Measurements from ENCODE around the gene GMPPA.
A peak's percentile ranks its signal among the peaks of the same experiment; 100 is the strongest.

The GMPPA gene

DNA sequence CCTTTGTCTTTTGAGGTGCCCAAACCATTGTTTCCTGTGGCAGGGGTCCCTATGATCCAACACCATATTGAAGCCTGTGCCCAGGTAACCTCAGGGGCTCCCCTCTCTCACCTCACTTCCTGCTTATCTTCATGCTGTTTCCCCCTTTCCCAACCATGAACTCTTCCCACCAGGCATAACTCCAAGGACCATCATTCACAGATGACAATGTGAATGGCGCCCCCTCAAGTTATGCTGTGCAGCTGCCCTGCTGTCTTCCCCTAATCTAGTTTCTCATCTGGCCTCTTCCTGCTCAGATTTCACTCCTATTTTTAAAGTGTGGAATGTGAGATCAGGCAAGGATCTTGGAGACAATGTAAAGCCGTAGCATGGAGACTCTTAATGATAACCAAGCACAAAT lies 1.4 kb downstream of the GMPPA start:
- Mint-ChIP-seq H3K4me1 (ENCODE audit: low read depth) (peaks cover 42% of the 10 kb centered on the region), H3K4me3 (peak overlapping the region; percentile 84), H3K9me3 (no peaks in the 10 kb centered on the region), H3K27me3 (peaks cover 35% of the 10 kb centered on the region), H3K27ac (no peak overlapping the region), H3K36me3 (ENCODE audit: low read depth) (peaks cover 50% of the 10 kb centered on the region)
- DNase-seq: no peak

- H3K36me3 Mint-ChIP-seq (ENCODE audit: low read depth): peaks cover 68% of the 10 kb centered on the region
- no peak overlapping the region for H3K4me3 Mint-ChIP-seq
Observed at GRCh38 chr2:219501849-219502248, 3.2 kb downstream of the GMPPA start.

GRCh38 chr2:219502618-219503017 lies 3.9 kb downstream of the GMPPA start:
- Mint-ChIP-seq H3K27me3 (peaks cover 13% of the 10 kb centered on the region), H3K27ac (no peak overlapping the region), H3K4me1 (ENCODE audit: low read depth) (peaks cover 30% of the 10 kb centered on the region), H3K36me3 (ENCODE audit: low read depth) (peaks cover 72% of the 10 kb centered on the region), H3K9me3 (no peaks in the 10 kb centered on the region), H3K4me3 (no peak overlapping the region)
- DNase-seq: no peak

More at GRCh38 chr2:219501849-219502248, 3.2 kb downstream of the GMPPA start:
- Mint-ChIP-seq H3K4me1 (ENCODE audit: low read depth) (peaks cover 36% of the 10 kb centered on the region), H3K27ac (no peak overlapping the region), H3K9me3 (no peaks in the 10 kb centered on the region), H3K27me3 (peaks cover 17% of the 10 kb centered on the region)
- no peak for DNase-seq

GRCh38 chr2:219505585-219505984 lies 6.9 kb downstream of the GMPPA start:
- no peaks in the 10 kb centered on the region for H3K9me3 Mint-ChIP-seq
- peaks cover 27% of the 10 kb centered on the region for H3K27me3 Mint-ChIP-seq
- DNase-seq: no peak
- H3K36me3 Mint-ChIP-seq (ENCODE audit: low read depth): peaks cover 64% of the 10 kb centered on the region
- H3K27ac Mint-ChIP-seq: no peak overlapping the region
- no peak overlapping the region for H3K4me3 Mint-ChIP-seq
- peaks cover 16% of the 10 kb centered on the region for H3K4me1 Mint-ChIP-seq (ENCODE audit: low read depth)

GRCh38 chr2:219506153-219506801 lies 7.6 kb downstream of the GMPPA start:
- H3K4me1 Mint-ChIP-seq (ENCODE audit: low read depth): peaks cover 14% of the 10 kb centered on the region
- peaks cover 33% of the 10 kb centered on the region for H3K27me3 Mint-ChIP-seq
- no peak for DNase-seq
- no peak overlapping the region for H3K4me3 Mint-ChIP-seq
- peaks cover 62% of the 10 kb centered on the region for H3K36me3 Mint-ChIP-seq (ENCODE audit: low read depth)
- H3K9me3 Mint-ChIP-seq: no peaks in the 10 kb centered on the region
- H3K27ac Mint-ChIP-seq: no peak overlapping the region

- no peak overlapping the region for H3K27ac Mint-ChIP-seq
- no peaks in the 10 kb centered on the region for H3K9me3 Mint-ChIP-seq
- DNase-seq: no peak
- peaks cover 55% of the 10 kb centered on the region for H3K36me3 Mint-ChIP-seq (ENCODE audit: low read depth)
- H3K4me3 Mint-ChIP-seq: no peak overlapping the region
- peaks cover 39% of the 10 kb centered on the region for H3K27me3 Mint-ChIP-seq
- peaks cover 11% of the 10 kb centered on the region for H3K4me1 Mint-ChIP-seq (ENCODE audit: low read depth)
Observed at GRCh38 chr2:219506802-219507526, 8.3 kb downstream of the GMPPA start.

GRCh38 chr2:219507581-219508443 lies 9.1 kb downstream of the GMPPA start:
- Mint-ChIP-seq H3K4me1 (ENCODE audit: low read depth) (peaks cover 11% of the 10 kb centered on the region), H3K9me3 (no peaks in the 10 kb centered on the region), H3K4me3 (no peak overlapping the region), H3K27ac (no peak overlapping the region), H3K27me3 (peaks cover 46% of the 10 kb centered on the region), H3K36me3 (ENCODE audit: low read depth) (peaks cover 47% of the 10 kb centered on the region)
- no peak for DNase-seq

DNA sequence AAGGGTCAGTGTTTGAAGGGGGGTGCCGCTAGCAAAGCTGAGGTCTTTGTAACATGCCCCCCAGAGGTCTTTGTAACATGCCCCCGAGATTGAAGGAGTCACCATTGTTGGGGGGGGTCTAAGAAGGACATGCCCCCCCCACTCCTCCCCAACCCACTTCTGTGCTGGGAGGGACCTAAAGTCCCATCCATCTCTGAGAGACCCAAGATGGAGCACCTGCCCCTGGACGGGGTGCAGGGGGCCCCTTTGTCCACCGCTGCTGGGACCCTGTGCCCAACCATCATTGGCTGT lies 9.7 kb downstream of the GMPPA start:
- no peak for DNase-seq
- H3K4me1 Mint-ChIP-seq (ENCODE audit: low read depth): peaks cover 16% of the 10 kb centered on the region
- H3K4me3 Mint-ChIP-seq: no peak overlapping the region
- H3K27me3 Mint-ChIP-seq: peaks cover 51% of the 10 kb centered on the region
- no peak overlapping the region for H3K27ac Mint-ChIP-seq
- H3K9me3 Mint-ChIP-seq: no peaks in the 10 kb centered on the region
- peaks cover 42% of the 10 kb centered on the region for H3K36me3 Mint-ChIP-seq (ENCODE audit: low read depth)

- Mint-ChIP-seq H3K9me3 (no peaks in the 10 kb centered on the region), H3K4me3 (no peak overlapping the region), H3K4me1 (ENCODE audit: low read depth) (peaks cover 24% of the 10 kb centered on the region), H3K36me3 (ENCODE audit: low read depth) (peaks cover 34% of the 10 kb centered on the region), H3K27me3 (peaks cover 59% of the 10 kb centered on the region), H3K27ac (no peak overlapping the region)
- DNase-seq: no peak
Observed at GRCh38 chr2:219508971-219509779, 10.5 kb downstream of the GMPPA start.

- H3K9me3 Mint-ChIP-seq: no peaks in the 10 kb centered on the region
- no peak overlapping the region for H3K27ac Mint-ChIP-seq
- H3K4me3 Mint-ChIP-seq: no peak overlapping the region
- peaks cover 64% of the 10 kb centered on the region for H3K27me3 Mint-ChIP-seq
- peaks cover 27% of the 10 kb centered on the region for H3K36me3 Mint-ChIP-seq (ENCODE audit: low read depth)
- H3K4me1 Mint-ChIP-seq (ENCODE audit: low read depth): peaks cover 25% of the 10 kb centered on the region
- DNase-seq: peak; percentile 66
Observed at GRCh38 chr2:219509780-219510511, 11.3 kb downstream of the GMPPA start.

- no peak for DNase-seq
- H3K4me1 Mint-ChIP-seq (ENCODE audit: low read depth): peaks cover 26% of the 10 kb centered on the region
- no peak overlapping the region for H3K27ac Mint-ChIP-seq
- peaks cover 20% of the 10 kb centered on the region for H3K36me3 Mint-ChIP-seq (ENCODE audit: low read depth)
- H3K4me3 Mint-ChIP-seq: no peak overlapping the region
- H3K9me3 Mint-ChIP-seq: no peaks in the 10 kb centered on the region
- H3K27me3 Mint-ChIP-seq: peaks cover 71% of the 10 kb centered on the region
Observed at GRCh38 chr2:219510512-219511135, 11.9 kb downstream of the GMPPA start.

GRCh38 chr2:219511547-219512325 lies 13.0 kb downstream of the GMPPA start:
- Mint-ChIP-seq H3K27me3 (peaks cover 82% of the 10 kb centered on the region), H3K27ac (no peak overlapping the region), H3K4me3 (no peak overlapping the region), H3K36me3 (ENCODE audit: low read depth) (peaks cover 9% of the 10 kb centered on the region), H3K4me1 (ENCODE audit: low read depth) (peaks cover 26% of the 10 kb centered on the region), H3K9me3 (no peaks in the 10 kb centered on the region)
- DNase-seq: no peak
